ENCODE measurements around the gene JUNB. TPM values are rescaled to one million over a fixed set of nuclear protein-coding genes. Genes with fewer than 3 reads are reported as not detected.

JUNB gene
- total RNA-seq, 1 donor from 2014 or later, result 101 TPM

GRCh38 chr19:12837225-12837624 lies 45.9 kb downstream of the JUNB start:
- peaks cover 5% of the 10 kb centered on the region for H3K9me3 ChIP-seq (ENCODE audit: insufficient read depth, low read depth, low read length)
- TF ChIP-seq EZH2 (IDR thresholded peaks at IDR 0.05; ENCODE audit: insufficient read depth, low read length), result no peak
- TF ChIP-seq CTCF (IDR thresholded peaks at IDR 0.05; ENCODE audit: insufficient read depth, low read depth, low read length), result no peak
- H3K36me3 ChIP-seq (ENCODE audit: insufficient read depth, low read length), result no peaks in the 10 kb centered on the region
- no peak overlapping the region for H2AFZ ChIP-seq (ENCODE audit: low read depth, low read length)
- DNase-seq (ENCODE audit: low read depth), result no peak
- no peak overlapping the region for H3K4me3 ChIP-seq (ENCODE audit: insufficient read depth, low read depth, low read length)
- no peak overlapping the region for H3K4me2 ChIP-seq (ENCODE audit: low read length)
- peaks cover 4% of the 10 kb centered on the region for H3K4me1 ChIP-seq (ENCODE audit: insufficient read depth, low read length)
- H3K27me3 ChIP-seq (ENCODE audit: insufficient read depth, low read length), result peaks cover 49% of the 10 kb centered on the region
- FAIRE-seq, result no peak
- H3K4me1 Mint-ChIP-seq (ENCODE audit: low read depth, unreplicated experiment), result no peaks in the 10 kb centered on the region
- H3K27me3 Mint-ChIP-seq (ENCODE audit: low read depth, unreplicated experiment), result peaks cover 33% of the 10 kb centered on the region
- H4K20me1 ChIP-seq (ENCODE audit: insufficient read depth, low read length), result no peaks in the 10 kb centered on the region
- peak overlapping the region; percentile 58 for H3K4me3 Mint-ChIP-seq (ENCODE audit: unreplicated experiment)
- H3K79me2 ChIP-seq (ENCODE audit: insufficient read depth, low read length), result no peaks in the 10 kb centered on the region
- H3K27ac ChIP-seq (ENCODE audit: low read depth, low read length), result no peak overlapping the region
- H3K36me3 Mint-ChIP-seq (ENCODE audit: low read depth, unreplicated experiment), result no peaks in the 10 kb centered on the region
- no peak overlapping the region for H3K9ac ChIP-seq (ENCODE audit: low read length)
- H3K27ac Mint-ChIP-seq (ENCODE audit: unreplicated experiment), result no peak overlapping the region
- peaks cover 3% of the 10 kb centered on the region for H3K9me3 Mint-ChIP-seq (ENCODE audit: unreplicated experiment)

- no peaks in the 10 kb centered on the region for H3K36me3 ChIP-seq (ENCODE audit: insufficient read depth, low read length)
- H4K20me1 ChIP-seq (ENCODE audit: insufficient read depth, low read length), result no peaks in the 10 kb centered on the region
- FAIRE-seq (no peak), DNase-seq (ENCODE audit: low read depth) (no peak)
- Mint-ChIP-seq H3K36me3 (ENCODE audit: low read depth, unreplicated experiment) (no peaks in the 10 kb centered on the region), H3K9me3 (ENCODE audit: unreplicated experiment) (peaks cover 3% of the 10 kb centered on the region), H3K4me3 (ENCODE audit: unreplicated experiment) (peak within 1 kb of the TSS; percentile 82), H3K27ac (ENCODE audit: unreplicated experiment) (peak within 1 kb of the TSS; percentile 14), H3K27me3 (ENCODE audit: low read depth, unreplicated experiment) (peaks cover 27% of the 10 kb centered on the region), H3K4me1 (ENCODE audit: low read depth, unreplicated experiment) (no peaks in the 10 kb centered on the region)
- H3K27ac ChIP-seq (ENCODE audit: low read depth, low read length), result no peak within 1 kb of the TSS
- H3K4me1 ChIP-seq (ENCODE audit: insufficient read depth, low read length), result peaks cover 4% of the 10 kb centered on the region
- peak within 1 kb of the TSS; percentile 17 for H3K4me3 ChIP-seq (ENCODE audit: insufficient read depth, low read depth, low read length)
- TF ChIP-seq EZH2 (IDR thresholded peaks at IDR 0.05; ENCODE audit: insufficient read depth, low read length) (peak; percentile 90), CTCF (IDR thresholded peaks at IDR 0.05; ENCODE audit: insufficient read depth, low read depth, low read length) (no peak)
- no peaks in the 10 kb centered on the region for H3K79me2 ChIP-seq (ENCODE audit: insufficient read depth, low read length)
- H3K27me3 ChIP-seq (ENCODE audit: insufficient read depth, low read length), result peaks cover 53% of the 10 kb centered on the region
- peaks cover 5% of the 10 kb centered on the region for H3K9me3 ChIP-seq (ENCODE audit: insufficient read depth, low read depth, low read length)
- H2AFZ ChIP-seq (ENCODE audit: low read depth, low read length), result no peak within 1 kb of the TSS
- H3K9ac ChIP-seq (ENCODE audit: low read length), result no peak within 1 kb of the TSS
- H3K4me2 ChIP-seq (ENCODE audit: low read length), result peak within 1 kb of the TSS; percentile 73
Observed at GRCh38 chr19:12838182-12838885, 47.0 kb downstream of the JUNB start, which contains the start of gene MAST1. MAST1 (plus strand) TSS chr19:12838515; CDS start chr19:12838573, 58 bp downstream.

Measured in astrocyte (in vitro differentiated cells and primary cell).